Measurements from ENCODE around the gene TTC7B. TPM values are rescaled to one million over a fixed set of nuclear protein-coding genes. Genes with fewer than 3 reads are reported as not detected.

Gene TTC7B
- polyA plus RNA-seq, 1 donor (not counting 4 experiments of a cell fraction or from before 2014, with no cell fraction given): 21.4 TPM

DNA sequence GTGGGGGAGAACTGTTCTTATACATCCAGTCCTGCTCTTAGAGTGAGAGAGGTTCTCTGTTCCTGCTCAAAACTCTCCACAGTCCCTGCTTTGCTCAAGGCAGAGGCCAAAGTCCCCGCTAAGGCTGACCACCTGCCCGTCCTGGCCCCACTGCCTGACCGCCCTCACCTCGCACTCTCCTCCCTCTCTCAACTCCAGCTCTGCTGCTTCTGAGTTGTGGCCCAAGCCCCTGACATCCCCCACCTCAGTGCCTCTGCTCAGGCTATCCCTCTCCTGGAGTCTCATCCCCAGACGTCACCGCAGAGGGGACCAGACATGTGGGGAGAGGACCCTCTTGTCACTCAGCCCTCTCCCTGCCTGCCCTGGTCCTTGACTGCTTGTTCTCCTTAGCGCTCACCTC, 308.8 kb downstream of the TTC7B start:
- no peak for TF ChIP-seq CTCF (optimal IDR thresholded peaks at IDR 0.05 in 1 of 3, IDR thresholded peaks at IDR 0.05 in 1 of 3, conservative IDR thresholded peaks at IDR 0.05 in 1 of 3; ENCODE audit: extremely low read depth in 1 of 3, insufficient read depth in 2 of 3, low read length in 3 of 3)
- no peak for TF ChIP-seq EZH2 (IDR thresholded peaks at IDR 0.05; ENCODE audit: low read length)
- no peak overlapping the region for H3K27ac ChIP-seq (ENCODE audit: control insufficient read depth, insufficient read depth, low read length)
- no peaks in the 10 kb centered on the region for H3K9me3 ChIP-seq (ENCODE audit: control insufficient read depth, low read depth, low read length)
- H3K4me1 ChIP-seq (ENCODE audit: control insufficient read depth, extremely low read depth, insufficient read depth, low read length): peaks cover 16% of the 10 kb centered on the region
- no peaks in the 10 kb centered on the region for H4K20me1 ChIP-seq (ENCODE audit: control insufficient read depth, extremely low read depth, insufficient read depth, low read length)
- DNase-seq (ENCODE audit: low read depth, low spot score) (no peak), FAIRE-seq (no peak)
- no peaks in the 10 kb centered on the region for H3K79me2 ChIP-seq (ENCODE audit: control insufficient read depth, insufficient read depth, low read length)
- no peaks in the 10 kb centered on the region for H3K36me3 ChIP-seq (ENCODE audit: control insufficient read depth in 2 of 2, extremely low read depth in 1 of 2, insufficient read depth in 2 of 2, low read length in 2 of 2)
- peaks cover 10% of the 10 kb centered on the region for H3K27me3 ChIP-seq (ENCODE audit: control insufficient read depth, extremely low read depth, insufficient read depth, low read length)
- H2AFZ ChIP-seq (ENCODE audit: control insufficient read depth, low read length): no peak overlapping the region
- dilution Hi-C loops (cut with MboI; ENCODE audit: extremely low pct_ligation_motif_present, low sequenced_read_pairs): no loop called here
- H3K4me3 ChIP-seq (ENCODE audit: control insufficient read depth in 2 of 3, extremely low read depth in 1 of 3, insufficient read depth in 2 of 3, low read depth in 1 of 3, low read length in 3 of 3): no peak overlapping the region
- H3K9ac ChIP-seq (ENCODE audit: control insufficient read depth, extremely low read depth, insufficient read depth, low read length): no peak overlapping the region
- no peak overlapping the region for H3K4me2 ChIP-seq (ENCODE audit: control insufficient read depth, extremely low read depth, insufficient read depth, low read depth, low read length)
- H3K9me1 ChIP-seq (ENCODE audit: control insufficient read depth, extremely low read depth, insufficient read depth, low read length): no peaks in the 10 kb centered on the region

- Histone ChIP-seq H3K36me3 (ENCODE audit: control insufficient read depth in 2 of 2, extremely low read depth in 1 of 2, insufficient read depth in 2 of 2, low read length in 2 of 2) (no peaks in the 10 kb centered on the region), H3K4me1 (ENCODE audit: control insufficient read depth, extremely low read depth, insufficient read depth, low read length) (peaks cover 14% of the 10 kb centered on the region), H2AFZ (ENCODE audit: control insufficient read depth, low read length) (no peak overlapping the region), H3K4me2 (ENCODE audit: control insufficient read depth, extremely low read depth, insufficient read depth, low read depth, low read length) (no peak overlapping the region), H4K20me1 (ENCODE audit: control insufficient read depth, extremely low read depth, insufficient read depth, low read length) (no peaks in the 10 kb centered on the region), H3K79me2 (ENCODE audit: control insufficient read depth, insufficient read depth, low read length) (no peaks in the 10 kb centered on the region), H3K9me3 (ENCODE audit: control insufficient read depth, low read depth, low read length) (no peaks in the 10 kb centered on the region), H3K27ac (ENCODE audit: control insufficient read depth, insufficient read depth, low read length) (no peak overlapping the region), H3K27me3 (ENCODE audit: control insufficient read depth, extremely low read depth, insufficient read depth, low read length) (peaks cover 16% of the 10 kb centered on the region), H3K9ac (ENCODE audit: control insufficient read depth, extremely low read depth, insufficient read depth, low read length) (no peak overlapping the region), H3K9me1 (ENCODE audit: control insufficient read depth, extremely low read depth, insufficient read depth, low read length) (no peaks in the 10 kb centered on the region), H3K4me3 (ENCODE audit: control insufficient read depth in 2 of 3, extremely low read depth in 1 of 3, insufficient read depth in 2 of 3, low read depth in 1 of 3, low read length in 3 of 3) (no peak overlapping the region)
- TF ChIP-seq EZH2 (IDR thresholded peaks at IDR 0.05; ENCODE audit: low read length) (no peak), CTCF (optimal IDR thresholded peaks at IDR 0.05 in 1 of 3, IDR thresholded peaks at IDR 0.05 in 1 of 3, conservative IDR thresholded peaks at IDR 0.05 in 1 of 3; ENCODE audit: extremely low read depth in 1 of 3, insufficient read depth in 2 of 3, low read length in 3 of 3) (no peak)
- no peak for FAIRE-seq
- DNase-seq (ENCODE audit: low read depth, low spot score): no peak
- dilution Hi-C loops (cut with MboI; ENCODE audit: extremely low pct_ligation_motif_present, low sequenced_read_pairs): no loop called here
Observed at GRCh38 chr14:90506748-90507147, 309.5 kb downstream of the TTC7B start.

All from keratinocyte (primary cell).